ENCODE measurements around the gene RPS17.
"Not testable (repeated sequence)": the region's sequence is repeated elsewhere in the genome, so short reads cannot be mapped to it uniquely, and the experiment has no call there.

The RPS17 gene

GRCh38 chr15:82513587-82513986 lies 26.7 kb downstream of the RPS17 start:
- DNase-seq (ENCODE audit: low spot score), result not testable (repeated sequence)

- not testable (repeated sequence) for DNase-seq (ENCODE audit: low spot score)
Measured at GRCh38 chr15:82507693-82508092, 32.6 kb downstream of the RPS17 start.

DNA sequence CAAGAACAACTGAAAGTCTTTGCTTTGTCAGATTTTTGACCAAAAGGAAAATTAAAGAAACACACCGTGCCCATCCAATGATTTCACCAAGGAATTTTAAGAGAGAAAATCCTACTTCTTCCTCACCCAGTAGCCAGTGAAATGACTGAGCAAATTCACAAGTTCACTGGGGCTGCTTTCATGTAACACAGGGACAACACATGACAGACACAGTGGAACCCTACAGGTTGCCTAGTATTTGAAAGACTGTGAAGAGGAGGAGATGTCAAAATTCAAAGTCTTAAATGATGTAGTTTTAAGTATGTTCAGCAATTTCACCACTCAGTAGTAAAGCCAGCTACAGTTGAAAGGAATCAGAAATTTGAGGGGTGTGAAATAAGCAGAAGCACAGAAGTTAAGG lies 33.2 kb downstream of the RPS17 start:
- not testable (repeated sequence) for DNase-seq (ENCODE audit: low spot score)

GRCh38 chr15:82505842-82506241 lies 34.4 kb downstream of the RPS17 start:
- not testable (repeated sequence) for DNase-seq (ENCODE audit: low spot score)

DNA sequence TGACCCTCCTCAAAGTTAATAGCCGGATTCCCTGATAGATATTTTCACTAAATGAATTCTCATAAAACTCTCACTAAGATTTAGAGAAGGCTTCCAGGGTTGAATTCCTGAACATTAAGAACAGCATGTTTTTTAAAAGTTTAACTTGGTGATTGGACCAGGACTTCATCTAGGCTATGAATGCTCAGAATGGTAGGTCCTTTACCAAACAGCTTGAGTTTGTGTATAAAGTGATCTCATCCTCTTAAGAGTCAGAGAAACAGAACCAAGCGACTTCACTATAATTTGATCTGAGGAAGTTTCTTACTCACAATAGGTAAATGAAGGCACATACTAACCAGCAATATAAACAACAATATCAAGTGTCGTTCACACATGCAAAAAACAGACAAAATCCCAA lies 36.2 kb downstream of the RPS17 start:
- not testable (repeated sequence) for DNase-seq (ENCODE audit: low spot score)

- not testable (repeated sequence) for DNase-seq (ENCODE audit: low spot score)
Measured at GRCh38 chr15:82502700-82503339, 37.4 kb downstream of the RPS17 start.

DNA sequence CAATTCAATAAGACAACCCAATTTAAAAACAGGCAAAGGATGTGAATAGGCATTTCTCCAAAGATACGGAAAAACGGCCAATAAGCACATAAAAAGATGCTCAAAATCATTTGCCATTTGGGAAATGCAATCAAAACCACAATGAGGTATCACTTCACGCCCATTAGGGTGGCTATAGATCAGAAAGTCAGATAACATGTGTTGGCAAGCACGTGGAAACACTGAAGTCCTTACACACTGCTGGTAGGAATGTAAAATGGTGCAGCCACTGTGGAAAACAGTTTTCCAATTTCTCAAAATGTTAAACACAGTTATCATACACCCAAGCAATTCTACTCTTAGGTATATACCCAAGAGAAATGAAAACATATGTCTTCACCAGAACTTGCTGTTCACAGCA lies 39.5 kb downstream of the RPS17 start:
- not testable (repeated sequence) for DNase-seq (ENCODE audit: low spot score)

- DNase-seq (ENCODE audit: low spot score), result not testable (repeated sequence)
Measured at GRCh38 chr15:82497978-82498377, 42.3 kb downstream of the RPS17 start.

- DNase-seq (ENCODE audit: low spot score), result peak; percentile 0
Measured at GRCh38 chr15:82488250-82488649, 52.0 kb downstream of the RPS17 start.

- not testable (repeated sequence) for DNase-seq (ENCODE audit: low spot score)
Measured at GRCh38 chr15:82487045-82487444, 53.2 kb downstream of the RPS17 start.
